Measurements from ENCODE around the gene TBC1D23.
"Not testable (repeated sequence)": the region's sequence is repeated elsewhere in the genome, so short reads cannot be mapped to it uniquely, and the experiment has no call there.

The TBC1D23 gene

GRCh38 chr3:100257586-100257985 lies 3.2 kb upstream of the TBC1D23 start:
- Histone ChIP-seq H3K4me3 (ENCODE audit: low read length) (no peak overlapping the region), H3K9ac (ENCODE audit: low read depth, low read length) (no peak overlapping the region), H3K4me1 (ENCODE audit: control insufficient read depth, insufficient read depth, low read length) (peaks cover 30% of the 10 kb centered on the region), H3K4me2 (ENCODE audit: low read length) (peak overlapping the region; percentile 4), H3K9me3 (replicated peaks; ENCODE audit: low read length) (no peaks in the 10 kb centered on the region), H3K27me3 (ENCODE audit: control insufficient read depth, insufficient read depth, low read length) (no peaks in the 10 kb centered on the region), H3K36me3 (ENCODE audit: insufficient read depth, low read length) (no peaks in the 10 kb centered on the region)

DNA sequence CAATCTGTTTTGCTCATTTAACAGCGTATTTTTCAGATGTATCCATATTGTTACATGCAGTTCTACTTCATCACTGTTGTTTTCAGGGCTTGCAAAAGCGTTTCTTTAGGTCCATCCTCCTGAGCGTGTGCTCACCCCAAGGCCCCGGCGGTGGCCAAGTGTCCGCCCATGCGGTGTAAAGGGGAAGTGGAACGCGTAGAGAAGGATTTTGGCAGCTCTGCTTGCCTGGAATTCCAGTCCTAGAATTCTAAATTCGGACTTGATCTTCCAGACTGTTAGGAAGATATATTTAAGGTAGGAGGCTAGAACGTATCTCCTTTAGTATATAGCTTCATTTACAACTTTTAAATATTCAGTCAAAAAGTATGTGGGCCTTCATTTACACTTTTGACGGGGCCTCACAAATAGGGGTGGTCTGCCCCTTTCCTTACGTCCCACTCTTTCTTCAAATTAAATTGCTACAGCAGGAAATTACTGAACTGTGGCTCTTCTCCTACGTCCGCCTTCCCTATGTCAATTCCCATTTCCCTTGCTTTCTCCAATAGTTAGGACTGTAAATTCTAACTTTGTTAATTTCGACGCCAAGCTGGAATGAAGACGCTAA lies 609 bp upstream of the TBC1D23 start:
- peak overlapping the region; percentile 75 for H3K9ac ChIP-seq (ENCODE audit: low read depth, low read length)
- no peaks in the 10 kb centered on the region for H3K27me3 ChIP-seq (ENCODE audit: control insufficient read depth, insufficient read depth, low read length)
- no peaks in the 10 kb centered on the region for H3K9me3 ChIP-seq (replicated peaks; ENCODE audit: low read length)
- H3K4me3 ChIP-seq (ENCODE audit: low read length), result peak overlapping the region; percentile 65
- H3K4me1 ChIP-seq (ENCODE audit: control insufficient read depth, insufficient read depth, low read length), result peaks cover 49% of the 10 kb centered on the region
- H3K36me3 ChIP-seq (ENCODE audit: insufficient read depth, low read length), result no peaks in the 10 kb centered on the region
- peak overlapping the region; percentile 86 for H3K4me2 ChIP-seq (ENCODE audit: low read length)

DNA sequence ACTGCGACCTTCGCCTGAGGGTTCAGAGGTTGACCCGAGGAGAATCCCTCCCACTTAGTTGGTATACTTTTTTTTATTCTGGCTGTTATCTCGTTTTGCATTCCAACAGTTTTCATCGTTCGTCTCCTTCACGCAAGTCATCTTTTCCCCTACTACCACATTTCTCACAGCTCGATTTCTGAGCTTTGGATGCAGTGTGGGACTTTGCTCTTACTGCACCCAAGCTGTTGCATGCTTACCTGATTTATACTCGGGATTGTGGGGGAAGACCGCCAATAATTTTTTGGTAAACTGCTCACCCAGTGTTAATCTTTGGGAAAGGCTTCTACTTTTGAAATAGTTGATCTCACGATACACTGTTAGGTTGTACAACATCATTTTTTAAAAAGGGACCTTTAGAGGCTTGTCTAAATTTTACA lies 702 bp downstream of the TBC1D23 start:
- Histone ChIP-seq H3K4me2 (ENCODE audit: low read length) (peak overlapping the region; percentile 78), H3K9me3 (replicated peaks; ENCODE audit: low read length) (no peaks in the 10 kb centered on the region), H3K27me3 (ENCODE audit: control insufficient read depth, insufficient read depth, low read length) (no peaks in the 10 kb centered on the region), H3K4me1 (ENCODE audit: control insufficient read depth, insufficient read depth, low read length) (peaks cover 50% of the 10 kb centered on the region), H3K36me3 (ENCODE audit: insufficient read depth, low read length) (no peaks in the 10 kb centered on the region), H3K4me3 (ENCODE audit: low read length) (peak overlapping the region; percentile 92), H3K9ac (ENCODE audit: low read depth, low read length) (peak overlapping the region; percentile 97)

- not testable (repeated sequence) for H3K36me3 ChIP-seq (ENCODE audit: insufficient read depth, low read length); H3K27me3 ChIP-seq (ENCODE audit: control insufficient read depth, insufficient read depth, low read length); H3K9me3 ChIP-seq (replicated peaks; ENCODE audit: low read length); H3K4me3 ChIP-seq (ENCODE audit: low read length); H3K9ac ChIP-seq (ENCODE audit: low read depth, low read length)
- H3K4me1 ChIP-seq (ENCODE audit: control insufficient read depth, insufficient read depth, low read length), result peaks cover 49% of the 10 kb centered on the region
- peak overlapping the region; percentile 55 for H3K4me2 ChIP-seq (ENCODE audit: low read length)
Measured at GRCh38 chr3:100262925-100263324, 2.1 kb downstream of the TBC1D23 start.

DNA sequence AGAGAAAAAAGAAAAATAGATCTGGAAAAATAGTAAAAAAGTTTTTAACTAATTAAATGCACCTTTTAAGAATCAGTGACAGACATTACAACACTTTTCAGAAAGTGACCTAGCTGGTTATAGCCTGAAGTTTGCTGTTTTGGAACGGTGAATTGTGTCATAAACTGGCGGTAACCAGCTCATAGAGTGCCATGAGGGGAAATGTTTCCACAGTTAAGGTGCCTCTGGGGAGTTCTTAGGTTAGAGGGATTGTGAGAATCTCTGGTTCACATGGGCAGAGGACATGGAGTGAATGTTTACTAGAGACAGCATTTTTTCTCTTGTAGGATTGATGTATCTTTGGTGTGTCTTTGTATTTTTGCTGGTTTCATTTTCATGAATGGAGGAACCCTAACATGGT lies 2.8 kb downstream of the TBC1D23 start:
- H3K4me3 ChIP-seq (ENCODE audit: low read length), result peak overlapping the region; percentile 53
- peak overlapping the region; percentile 55 for H3K4me2 ChIP-seq (ENCODE audit: low read length)
- peaks cover 55% of the 10 kb centered on the region for H3K4me1 ChIP-seq (ENCODE audit: control insufficient read depth, insufficient read depth, low read length)

GRCh38 chr3:100264242-100264641 lies 3.5 kb downstream of the TBC1D23 start:
- no peaks in the 10 kb centered on the region for H3K9me3 ChIP-seq (replicated peaks; ENCODE audit: low read length)
- H3K4me2 ChIP-seq (ENCODE audit: low read length), result peak overlapping the region; percentile 55
- H3K36me3 ChIP-seq (ENCODE audit: insufficient read depth, low read length), result no peaks in the 10 kb centered on the region
- no peak overlapping the region for H3K9ac ChIP-seq (ENCODE audit: low read depth, low read length)
- H3K4me3 ChIP-seq (ENCODE audit: low read length), result peak overlapping the region; percentile 53
- H3K4me1 ChIP-seq (ENCODE audit: control insufficient read depth, insufficient read depth, low read length), result peaks cover 62% of the 10 kb centered on the region
- no peaks in the 10 kb centered on the region for H3K27me3 ChIP-seq (ENCODE audit: control insufficient read depth, insufficient read depth, low read length)

More for the DNA sequence above, 2.8 kb downstream of the TBC1D23 start:
- Histone ChIP-seq H3K9me3 (replicated peaks; ENCODE audit: low read length) (no peaks in the 10 kb centered on the region), H3K27me3 (ENCODE audit: control insufficient read depth, insufficient read depth, low read length) (no peaks in the 10 kb centered on the region), H3K36me3 (ENCODE audit: insufficient read depth, low read length) (no peaks in the 10 kb centered on the region), H3K9ac (ENCODE audit: low read depth, low read length) (peak overlapping the region; percentile 0)

GRCh38 chr3:100265016-100265415 lies 4.2 kb downstream of the TBC1D23 start:
- Histone ChIP-seq H3K9me3 (replicated peaks; ENCODE audit: low read length) (no peaks in the 10 kb centered on the region), H3K9ac (ENCODE audit: low read depth, low read length) (no peak overlapping the region), H3K4me2 (ENCODE audit: low read length) (peak overlapping the region; percentile 55), H3K4me3 (ENCODE audit: low read length) (no peak overlapping the region), H3K27me3 (ENCODE audit: control insufficient read depth, insufficient read depth, low read length) (no peaks in the 10 kb centered on the region), H3K36me3 (ENCODE audit: insufficient read depth, low read length) (no peaks in the 10 kb centered on the region), H3K4me1 (ENCODE audit: control insufficient read depth, insufficient read depth, low read length) (peaks cover 60% of the 10 kb centered on the region)

DNA sequence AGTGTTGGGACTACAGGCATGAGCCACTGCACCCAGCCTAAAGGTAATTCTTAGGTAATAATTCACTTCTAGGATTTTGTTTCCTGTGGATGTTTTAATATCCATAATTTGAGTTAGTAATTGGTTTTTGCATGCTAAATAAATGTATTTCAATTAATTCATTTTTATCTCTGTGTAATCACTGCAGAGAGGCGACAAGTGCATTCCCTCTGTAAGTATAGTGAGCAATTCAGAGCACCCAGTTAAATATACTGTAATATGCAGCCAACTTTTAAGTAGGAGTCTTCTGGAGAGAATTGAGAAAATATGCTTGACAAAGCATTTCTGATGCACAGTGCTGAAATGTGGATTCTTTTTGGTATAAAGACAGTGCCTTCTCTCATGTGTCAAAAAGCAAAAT lies 5.7 kb downstream of the TBC1D23 start:
- no peak overlapping the region for H3K9ac ChIP-seq (ENCODE audit: low read depth, low read length)

GRCh38 chr3:100268156-100268555 lies 7.4 kb downstream of the TBC1D23 start:
- Histone ChIP-seq H3K36me3 (ENCODE audit: insufficient read depth, low read length) (no peaks in the 10 kb centered on the region), H3K4me2 (ENCODE audit: low read length) (peak overlapping the region; percentile 69), H3K9ac (ENCODE audit: low read depth, low read length) (no peak overlapping the region), H3K4me1 (ENCODE audit: control insufficient read depth, insufficient read depth, low read length) (peaks cover 61% of the 10 kb centered on the region), H3K4me3 (ENCODE audit: low read length) (no peak overlapping the region), H3K27me3 (ENCODE audit: control insufficient read depth, insufficient read depth, low read length) (no peaks in the 10 kb centered on the region), H3K9me3 (replicated peaks; ENCODE audit: low read length) (no peaks in the 10 kb centered on the region)

More for the DNA sequence above, 5.7 kb downstream of the TBC1D23 start:
- H3K4me1 ChIP-seq (ENCODE audit: control insufficient read depth, insufficient read depth, low read length), result peaks cover 67% of the 10 kb centered on the region
- no peak overlapping the region for H3K4me3 ChIP-seq (ENCODE audit: low read length)
- no peaks in the 10 kb centered on the region for H3K27me3 ChIP-seq (ENCODE audit: control insufficient read depth, insufficient read depth, low read length)
- H3K9me3 ChIP-seq (replicated peaks; ENCODE audit: low read length), result no peaks in the 10 kb centered on the region
- no peaks in the 10 kb centered on the region for H3K36me3 ChIP-seq (ENCODE audit: insufficient read depth, low read length)
- no peak overlapping the region for H3K4me2 ChIP-seq (ENCODE audit: low read length)

GRCh38 chr3:100269001-100269400 lies 8.2 kb downstream of the TBC1D23 start:
- peak overlapping the region; percentile 69 for H3K4me2 ChIP-seq (ENCODE audit: low read length)
- H3K9ac ChIP-seq (ENCODE audit: low read depth, low read length), result peak overlapping the region; percentile 31
- peak overlapping the region; percentile 2 for H3K4me3 ChIP-seq (ENCODE audit: low read length)

DNA sequence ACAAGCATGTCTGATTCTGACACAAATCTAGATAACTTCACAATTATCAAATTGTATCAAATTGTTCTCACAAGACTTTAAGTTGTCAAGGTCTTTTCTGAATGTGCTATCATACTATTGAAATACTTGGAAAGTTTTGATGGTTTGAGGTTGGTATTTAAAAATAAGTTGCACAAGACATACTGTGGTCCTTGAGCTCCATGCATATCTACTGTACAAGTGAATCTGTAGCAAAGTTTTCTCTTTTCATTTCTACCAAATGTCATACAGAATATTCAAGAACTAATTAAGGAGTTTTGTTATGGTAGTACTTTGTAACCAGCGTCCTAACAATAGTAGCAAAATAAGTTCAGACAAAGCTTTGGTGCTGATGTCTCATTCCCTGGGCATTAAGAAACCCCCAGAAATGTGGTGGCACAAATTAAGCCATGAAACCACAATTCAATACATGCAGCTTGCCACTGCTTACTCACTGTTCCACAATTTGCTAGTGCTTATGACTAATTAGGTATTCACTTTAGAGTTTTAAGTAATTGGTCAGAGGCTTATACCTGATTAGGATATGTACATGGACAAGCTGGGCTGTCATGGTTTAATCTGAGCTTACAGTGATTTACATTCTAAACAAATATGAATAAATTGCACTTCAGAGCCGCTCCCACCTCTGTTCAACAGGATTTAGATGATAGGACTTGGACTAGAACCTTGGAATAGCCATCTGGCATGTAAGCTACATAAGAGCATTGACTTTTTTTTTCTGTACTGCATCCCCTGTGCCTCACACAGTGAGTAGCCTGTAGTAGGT lies 8.8 kb downstream of the TBC1D23 start:
- Histone ChIP-seq H3K4me3 (ENCODE audit: low read length) (peak overlapping the region; percentile 26), H3K9me3 (replicated peaks; ENCODE audit: low read length) (no peaks in the 10 kb centered on the region), H3K9ac (ENCODE audit: low read depth, low read length) (peak overlapping the region; percentile 31), H3K36me3 (ENCODE audit: insufficient read depth, low read length) (no peaks in the 10 kb centered on the region), H3K4me1 (ENCODE audit: control insufficient read depth, insufficient read depth, low read length) (peaks cover 48% of the 10 kb centered on the region), H3K27me3 (ENCODE audit: control insufficient read depth, insufficient read depth, low read length) (no peaks in the 10 kb centered on the region), H3K4me2 (ENCODE audit: low read length) (peak overlapping the region; percentile 69)

More at GRCh38 chr3:100269001-100269400, 8.2 kb downstream of the TBC1D23 start:
- Histone ChIP-seq H3K36me3 (ENCODE audit: insufficient read depth, low read length) (no peaks in the 10 kb centered on the region), H3K9me3 (replicated peaks; ENCODE audit: low read length) (no peaks in the 10 kb centered on the region), H3K27me3 (ENCODE audit: control insufficient read depth, insufficient read depth, low read length) (no peaks in the 10 kb centered on the region), H3K4me1 (ENCODE audit: control insufficient read depth, insufficient read depth, low read length) (peaks cover 54% of the 10 kb centered on the region)
